ENCODE results near the gene SNX11.

The SNX11 gene

GRCh38 chr17:48134912-48135480 lies 27.4 kb downstream of the SNX11 start:
- DNase-seq = no peak

- no peak for DNase-seq
Measured at GRCh38 chr17:48137656-48138055, 30.1 kb downstream of the SNX11 start.

DNA sequence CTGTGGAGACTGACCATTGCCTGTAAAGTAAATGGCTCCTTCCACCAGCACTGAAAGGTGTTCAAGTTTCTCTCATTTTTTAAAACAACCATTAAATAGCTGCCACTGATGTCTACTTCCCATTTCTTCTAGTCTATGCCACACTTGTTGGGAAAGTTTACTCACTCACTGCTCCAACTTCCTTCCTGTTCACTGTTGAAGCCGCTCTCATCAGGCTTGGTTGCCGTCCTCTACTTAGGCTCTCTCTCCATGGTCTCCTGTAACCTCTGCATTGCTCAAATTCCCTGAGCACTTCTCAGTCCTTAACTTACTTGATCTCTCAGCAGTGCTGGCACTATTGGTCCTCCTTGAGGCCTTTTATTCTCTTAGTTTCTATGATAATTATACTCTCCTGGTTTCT lies 32.4 kb downstream of the SNX11 start:
- DNase-seq = no peak

DNA sequence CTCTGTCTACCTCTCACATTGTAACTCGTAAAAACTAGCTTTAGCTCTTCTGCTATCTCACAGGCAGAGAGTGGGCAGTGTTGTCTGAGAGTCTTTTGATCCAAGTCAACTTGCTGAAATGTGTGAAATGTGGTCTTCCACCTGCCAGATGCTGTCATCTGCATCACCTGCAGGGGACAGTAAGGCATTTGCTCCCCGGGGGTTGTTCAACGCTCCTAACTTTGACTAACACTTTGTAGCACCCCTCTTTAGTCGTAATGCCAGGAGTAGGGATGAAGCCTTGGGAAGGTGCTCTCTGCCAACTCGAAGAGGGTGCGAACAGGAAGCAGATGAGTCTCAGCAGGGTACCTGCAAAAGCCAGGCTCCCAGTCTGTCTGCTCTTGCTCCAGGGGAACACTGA lies 36.1 kb downstream of the SNX11 start:
- DNase-seq = peak; percentile 40 to 73

- no peak for DNase-seq
Measured at GRCh38 chr17:48144231-48144630, 36.7 kb downstream of the SNX11 start.

GRCh38 chr17:48144976-48145798 lies 37.6 kb downstream of the SNX11 start:
- DNase-seq = no peak

GRCh38 chr17:48148029-48148770 lies 40.6 kb downstream of the SNX11 start:
- DNase-seq = peak; percentile 33 to 44

GRCh38 chr17:48148854-48149786 lies 41.6 kb downstream of the SNX11 start:
- DNase-seq = peak; percentile 94 to 97

DNA sequence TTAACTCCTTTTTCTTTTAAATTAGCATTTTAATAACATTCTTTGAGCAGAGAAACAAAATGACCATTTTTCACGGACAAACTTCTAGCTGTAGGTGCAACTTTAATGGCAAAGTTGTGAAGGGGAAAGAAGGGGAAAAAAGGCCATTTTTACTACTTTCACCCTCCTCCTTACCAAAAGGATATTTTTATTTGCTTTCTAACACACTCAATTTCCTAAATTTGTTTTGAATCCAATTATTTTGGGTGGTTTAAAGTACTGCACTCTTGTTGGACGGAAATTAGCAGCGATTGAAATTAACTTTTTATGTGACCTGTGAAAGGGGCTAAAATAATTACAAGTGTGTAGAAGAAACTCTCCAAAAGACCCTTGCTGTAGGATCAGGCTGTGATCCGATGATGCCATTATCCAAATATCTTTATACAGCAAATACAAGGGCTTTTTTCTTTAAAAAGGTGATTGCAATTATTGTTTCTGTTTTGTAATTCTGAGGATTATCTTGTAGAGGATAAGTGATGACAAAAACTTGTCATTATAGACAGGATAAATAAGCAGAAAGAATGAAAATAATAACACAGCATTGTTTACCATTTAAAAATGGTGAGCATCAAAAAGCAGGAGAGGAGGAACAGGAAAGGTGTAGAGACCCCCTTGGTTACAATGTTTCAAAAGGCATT lies 42.4 kb downstream of the SNX11 start:
- no peak for DNase-seq

GRCh38 chr17:48150597-48151001 lies 43.0 kb downstream of the SNX11 start:
- DNase-seq = no peak

DNA sequence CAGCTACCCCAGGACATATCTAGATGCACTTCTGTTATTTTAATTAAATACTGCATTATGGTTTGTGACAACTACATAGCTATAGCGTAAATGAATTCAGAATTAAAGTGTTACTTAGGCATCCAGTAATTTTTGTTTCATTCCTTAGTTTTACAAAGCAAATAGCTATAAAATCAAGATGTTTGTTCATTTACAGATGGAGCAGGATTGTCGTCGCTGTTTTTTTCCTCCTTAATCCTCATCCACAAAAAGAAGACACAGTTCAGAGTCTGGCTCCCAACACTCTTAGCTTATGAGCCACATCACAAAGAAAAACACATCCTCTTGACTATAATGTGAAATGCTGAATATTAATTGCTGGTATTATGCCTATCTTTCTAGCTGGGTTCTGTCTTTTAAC lies 43.7 kb downstream of the SNX11 start:
- no peak for DNase-seq

DNA sequence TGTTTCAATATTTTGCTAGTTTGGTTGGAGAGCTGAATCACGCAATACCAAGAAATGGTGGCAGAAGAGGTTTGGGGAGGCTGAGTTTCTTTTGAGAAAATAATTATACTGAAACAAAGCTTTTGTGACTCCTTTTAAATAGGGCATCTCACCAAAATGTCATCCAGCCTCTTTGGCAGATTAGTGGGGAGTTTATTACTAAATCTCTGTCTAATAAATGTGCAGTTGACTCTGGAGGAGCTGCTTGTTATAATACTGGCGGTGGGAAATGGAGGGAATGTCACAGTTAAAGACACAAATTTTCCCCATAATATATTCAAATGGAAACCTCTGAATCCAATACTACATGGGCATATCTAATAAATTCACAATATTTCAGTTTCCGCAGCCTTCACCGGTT lies 44.7 kb downstream of the SNX11 start:
- DNase-seq = no peak

DNA sequence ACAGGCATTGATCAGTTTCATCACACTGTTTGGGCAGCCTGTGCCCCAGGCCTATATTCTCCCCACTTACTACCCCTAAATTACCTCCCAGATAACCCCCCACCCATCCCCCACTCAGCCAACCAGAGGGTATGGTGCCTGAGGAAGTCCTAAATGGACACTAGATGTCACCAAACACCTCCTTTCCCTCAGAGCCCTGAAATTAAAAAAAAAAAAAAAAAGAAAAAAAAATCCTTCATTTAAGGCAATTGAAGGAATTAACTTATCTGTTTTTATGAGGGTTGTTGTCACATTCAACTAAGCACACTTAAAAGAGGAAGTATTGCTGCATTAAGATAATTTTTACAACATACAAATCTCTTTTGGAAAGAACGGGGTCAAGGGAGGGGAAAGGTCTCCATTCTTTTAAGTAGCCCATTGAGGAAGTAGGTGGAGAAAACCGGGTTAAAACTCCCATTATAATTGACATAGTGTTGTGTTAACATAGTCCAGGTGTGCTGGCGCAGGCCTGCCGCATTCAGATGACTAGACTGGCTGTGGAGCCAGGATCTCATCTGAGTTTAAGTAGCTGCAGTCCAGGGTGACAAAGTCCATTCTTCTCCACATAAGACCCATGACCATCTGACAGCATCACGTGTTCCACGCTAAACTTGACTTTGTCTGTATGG lies 46.3 kb downstream of the SNX11 start:
- peak; percentile 77 to 82 for DNase-seq

GRCh38 chr17:48155889-48156611 lies 48.5 kb downstream of the SNX11 start:
- DNase-seq = peak in 1 of 2 experiments; percentile 60

DNA sequence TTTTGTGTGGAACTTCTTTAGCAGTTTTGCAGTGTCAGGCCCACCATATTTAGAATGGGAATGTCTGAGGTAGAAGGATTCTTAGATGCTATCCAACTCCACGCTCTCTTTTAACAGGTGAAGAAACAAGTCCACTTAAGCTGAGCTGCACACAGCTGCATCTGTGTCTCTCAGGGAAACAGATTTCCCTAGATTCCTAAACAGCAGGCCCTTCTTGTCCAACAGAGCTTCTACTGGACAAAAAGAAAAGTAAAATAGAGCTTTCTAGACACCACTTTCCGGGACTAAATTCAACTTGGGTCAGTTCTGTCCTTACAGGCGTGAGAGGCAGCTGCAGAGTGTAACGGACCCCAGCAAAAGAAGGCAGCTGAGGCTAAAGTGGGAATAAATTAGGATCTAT lies 51.7 kb downstream of the SNX11 start:
- no peak for DNase-seq

GRCh38 chr17:48160177-48161081 lies 52.9 kb downstream of the SNX11 start:
- DNase-seq = peak; percentile 95 to 99

DNA sequence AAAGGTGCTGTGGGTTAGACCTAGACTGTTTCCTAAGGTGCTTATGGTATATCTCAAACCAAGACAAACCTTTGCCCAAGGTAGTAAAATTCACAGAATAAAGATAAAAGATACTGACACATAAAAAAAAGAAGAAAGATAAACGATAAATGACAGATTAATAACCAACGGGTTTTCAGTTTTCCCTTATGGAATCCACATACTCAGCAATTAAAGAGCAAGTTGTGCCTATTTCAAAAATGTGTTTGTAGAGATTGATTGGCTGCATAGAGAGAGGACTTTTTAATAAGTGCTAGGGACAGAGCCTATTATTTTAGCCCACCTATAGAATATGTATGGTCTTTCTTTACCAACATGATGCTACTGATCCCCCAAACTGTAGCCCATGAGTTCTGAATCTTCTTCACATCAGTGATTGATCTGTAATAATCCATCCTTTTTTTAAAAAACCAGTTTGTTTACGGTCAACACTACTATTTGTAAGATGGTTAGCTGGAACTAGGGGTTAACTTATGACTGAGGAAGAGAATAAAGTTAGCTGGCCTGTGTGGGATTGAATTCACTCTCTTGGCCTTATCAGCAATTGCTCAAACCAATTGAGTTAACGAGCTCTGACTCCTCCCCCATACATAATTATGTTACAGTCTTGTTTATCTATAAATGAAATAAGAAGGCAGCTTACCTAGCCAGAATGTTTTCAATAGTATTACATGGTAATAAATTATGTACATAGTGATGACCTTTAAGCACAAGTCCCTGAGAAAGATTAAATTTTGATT lies 53.8 kb downstream of the SNX11 start:
- no peak for DNase-seq

DNA sequence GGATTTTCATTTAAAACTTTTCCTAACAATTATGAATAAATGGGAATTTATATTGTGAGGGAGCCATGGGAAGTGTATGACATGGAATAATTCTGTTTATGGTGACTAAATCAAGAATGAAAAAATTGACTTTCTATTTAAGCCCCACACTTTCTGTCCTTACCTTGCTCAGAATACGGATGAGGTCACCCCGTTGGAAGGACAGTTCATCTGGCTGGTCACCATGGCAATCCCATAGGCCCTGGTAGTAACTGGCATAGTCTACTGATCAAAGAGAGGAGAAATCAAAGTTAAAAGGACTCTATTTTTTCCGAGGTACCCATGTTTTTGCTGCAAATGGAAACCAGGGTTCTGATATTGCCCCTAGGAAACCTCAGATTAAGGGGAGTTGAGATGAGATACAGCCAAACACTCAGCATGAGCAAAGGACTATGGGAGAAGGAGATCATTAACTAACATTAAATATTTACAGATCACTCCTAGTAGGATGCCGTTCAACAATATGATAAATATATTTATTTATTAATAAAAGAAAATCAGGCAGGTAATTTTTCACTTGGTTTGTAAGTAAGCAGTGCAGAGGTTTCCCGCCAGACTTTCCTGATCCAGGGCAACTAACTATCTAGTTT lies 54.9 kb downstream of the SNX11 start:
- no peak for DNase-seq
